ENCODE data around the gene TOP2A. TPM values are rescaled to one million over a fixed set of nuclear protein-coding genes. Genes with fewer than 3 reads are reported as not detected.

TOP2A gene
- total RNA-seq, 2 donors from 2014 or later, result 46.2 to 124 TPM

GRCh38 chr17:40345161-40345993, 72.3 kb downstream of the TOP2A start:
- H3K4me1 ChIP-seq, result peaks cover 36% of the 10 kb centered on the region
- peak overlapping the region; percentile 86 for H3K4me3 ChIP-seq
- intact Hi-C loops (cut with DNase I), result no loop called here
- no peaks in the 10 kb centered on the region for H3K9me3 ChIP-seq
- DNase-seq, result peak; percentile 94
- peak overlapping the region; percentile 96 for H3K27ac ChIP-seq
- TF ChIP-seq, protein P1, sequence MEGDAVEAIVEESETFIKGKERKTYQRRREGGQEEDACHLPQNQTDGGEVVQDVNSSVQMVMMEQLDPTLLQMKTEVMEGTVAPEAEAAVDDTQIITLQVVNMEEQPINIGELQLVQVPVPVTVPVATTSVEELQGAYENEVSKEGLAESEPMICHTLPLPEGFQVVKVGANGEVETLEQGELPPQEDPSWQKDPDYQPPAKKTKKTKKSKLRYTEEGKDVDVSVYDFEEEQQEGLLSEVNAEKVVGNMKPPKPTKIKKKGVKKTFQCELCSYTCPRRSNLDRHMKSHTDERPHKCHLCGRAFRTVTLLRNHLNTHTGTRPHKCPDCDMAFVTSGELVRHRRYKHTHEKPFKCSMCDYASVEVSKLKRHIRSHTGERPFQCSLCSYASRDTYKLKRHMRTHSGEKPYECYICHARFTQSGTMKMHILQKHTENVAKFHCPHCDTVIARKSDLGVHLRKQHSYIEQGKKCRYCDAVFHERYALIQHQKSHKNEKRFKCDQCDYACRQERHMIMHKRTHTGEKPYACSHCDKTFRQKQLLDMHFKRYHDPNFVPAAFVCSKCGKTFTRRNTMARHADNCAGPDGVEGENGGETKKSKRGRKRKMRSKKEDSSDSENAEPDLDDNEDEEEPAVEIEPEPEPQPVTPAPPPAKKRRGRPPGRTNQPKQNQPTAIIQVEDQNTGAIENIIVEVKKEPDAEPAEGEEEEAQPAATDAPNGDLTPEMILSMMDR (IDR thresholded peaks at IDR 0.05), result no peak
- no peaks in the 10 kb centered on the region for H3K27me3 ChIP-seq
- H3K36me3 ChIP-seq, result no peaks in the 10 kb centered on the region
- peak overlapping the region; percentile 90 to 96 for H3K9ac ChIP-seq (ENCODE audit: low read depth in 2 of 2, low read length in 2 of 2)

GRCh38 chr17:40344421-40345160, 73.1 kb downstream of the TOP2A start:
- no peaks in the 10 kb centered on the region for H3K9me3 ChIP-seq
- TF ChIP-seq, protein P1 (IDR thresholded peaks at IDR 0.05), result no peak
- no peaks in the 10 kb centered on the region for H3K27me3 ChIP-seq
- H3K9ac ChIP-seq (ENCODE audit: low read depth in 2 of 2, low read length in 2 of 2), result peak overlapping the region; percentile 90 to 96
- DNase-seq, result no peak
- intact Hi-C loops (cut with DNase I), result no loop called here
- H3K27ac ChIP-seq, result peak overlapping the region; percentile 96
- H3K4me1 ChIP-seq, result peaks cover 36% of the 10 kb centered on the region
- no peaks in the 10 kb centered on the region for H3K36me3 ChIP-seq
- H3K4me3 ChIP-seq, result peak overlapping the region; percentile 86

DNA sequence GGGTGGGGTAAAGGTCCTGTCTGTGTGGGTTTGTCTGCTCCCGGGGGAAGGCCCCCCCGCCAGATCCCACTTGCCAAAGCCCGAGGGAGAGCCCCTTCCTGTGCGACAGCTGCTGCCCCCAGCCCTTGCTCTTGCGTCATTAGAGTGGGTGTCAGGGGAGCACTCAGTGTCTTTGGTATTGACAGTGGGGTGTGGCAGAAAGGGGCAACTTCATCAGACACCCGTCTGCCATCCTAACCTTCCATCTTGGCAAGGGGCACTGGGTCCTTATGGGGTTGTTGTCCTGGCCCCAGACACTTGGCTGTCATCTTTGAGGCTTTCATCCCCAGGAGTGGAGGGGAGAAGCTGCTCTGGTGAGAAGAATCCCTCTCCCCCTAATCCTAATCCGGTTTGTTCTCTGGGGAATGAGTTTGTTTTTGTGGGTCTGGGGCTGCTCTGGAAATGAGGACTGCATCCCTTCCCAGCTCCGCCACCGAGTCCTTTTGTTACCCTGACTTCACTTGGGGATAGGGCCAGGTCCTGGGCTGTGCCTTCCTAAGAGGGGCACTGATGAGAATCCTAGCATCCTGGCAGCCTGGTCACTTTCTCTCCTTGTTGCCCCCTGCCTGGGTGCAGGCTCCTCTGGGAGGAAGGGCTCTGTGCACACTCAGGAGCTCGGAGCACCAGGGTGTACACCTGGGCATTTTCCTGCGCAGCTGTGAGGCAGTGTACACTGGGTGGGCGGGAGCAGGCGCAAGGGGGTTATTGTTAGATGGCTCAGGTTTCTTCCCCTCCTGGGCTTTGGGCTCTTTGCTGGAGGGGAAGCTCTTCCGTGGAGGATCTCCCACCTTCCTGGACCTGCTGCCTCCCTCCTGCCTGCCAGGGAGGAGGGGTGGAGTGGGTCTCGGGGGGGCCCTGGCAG, 74.2 kb downstream of the TOP2A start:
- peak overlapping the region; percentile 86 for H3K4me3 ChIP-seq
- H3K27me3 ChIP-seq, result no peaks in the 10 kb centered on the region
- peak overlapping the region; percentile 96 for H3K27ac ChIP-seq
- peaks cover 34% of the 10 kb centered on the region for H3K4me1 ChIP-seq
- peak; percentile 56 for DNase-seq
- peak overlapping the region; percentile 95 to 96 for H3K9ac ChIP-seq (ENCODE audit: low read depth in 2 of 2, low read length in 2 of 2)
- TF ChIP-seq, protein P1 (IDR thresholded peaks at IDR 0.05), result no peak
- intact Hi-C loops (cut with DNase I), result no loop called here
- H3K9me3 ChIP-seq, result no peaks in the 10 kb centered on the region
- H3K36me3 ChIP-seq, result no peaks in the 10 kb centered on the region

DNA sequence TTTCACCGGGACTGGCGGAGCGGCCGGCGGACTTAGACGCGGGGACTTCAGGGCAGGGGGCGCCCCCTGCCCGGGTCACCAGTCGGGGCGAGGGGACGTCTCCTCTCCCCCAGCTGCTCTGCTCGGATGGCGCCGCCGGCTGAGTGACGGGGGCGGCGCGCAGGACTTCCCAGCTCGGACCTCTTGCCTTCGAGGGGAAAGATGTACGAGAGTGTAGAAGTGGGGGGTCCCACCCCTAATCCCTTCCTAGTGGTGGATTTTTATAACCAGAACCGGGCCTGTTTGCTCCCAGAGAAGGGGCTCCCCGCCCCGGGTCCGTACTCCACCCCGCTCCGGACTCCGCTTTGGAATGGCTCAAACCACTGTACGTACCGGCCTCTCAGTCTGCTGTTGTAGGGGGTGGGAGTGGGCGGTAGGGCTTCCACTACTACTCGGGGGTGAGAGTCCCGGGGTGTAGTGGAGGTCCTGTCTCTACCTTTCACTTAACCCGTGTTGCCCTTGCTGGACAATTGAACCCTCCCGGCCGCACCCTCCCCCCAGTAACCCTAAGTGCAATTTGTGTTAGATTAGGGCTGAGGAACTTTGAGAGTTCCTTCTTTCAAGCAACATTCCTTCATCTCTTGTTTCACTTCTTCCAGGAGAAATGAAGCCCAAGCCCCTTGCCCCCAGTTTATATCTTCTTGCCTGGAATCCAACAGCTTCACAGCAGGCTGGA, 75.0 kb downstream of the TOP2A start:
- peak; percentile 56 for DNase-seq
- no peaks in the 10 kb centered on the region for H3K36me3 ChIP-seq
- peak overlapping the region; percentile 95 to 96 for H3K9ac ChIP-seq (ENCODE audit: low read depth in 2 of 2, low read length in 2 of 2)
- peak overlapping the region; percentile 96 for H3K27ac ChIP-seq
- peak overlapping the region; percentile 86 for H3K4me3 ChIP-seq
- H3K4me1 ChIP-seq, result peaks cover 26% of the 10 kb centered on the region
- no peaks in the 10 kb centered on the region for H3K27me3 ChIP-seq
- TF ChIP-seq, protein P1 (IDR thresholded peaks at IDR 0.05), result no peak
- intact Hi-C loops (cut with DNase I), result no loop called here
- no peaks in the 10 kb centered on the region for H3K9me3 ChIP-seq
